HG02938 (cell line): ENCODE data around the gene DECR2.
"Not testable (repeated sequence)": the region's sequence is repeated elsewhere in the genome, so short reads cannot be mapped to it uniquely, and the experiment has no call there.

Experiments used
- ATAC-seq: cut with Tn5 transposase; IDR thresholded peaks from one replicate; pipeline ENCODE4 v1.9.1; 2021; ENCODE audit warnings: mild to moderate bottlenecking, moderate library complexity; ENCODE audit not compliant: unreplicated experiment

The DECR2 gene

DNA sequence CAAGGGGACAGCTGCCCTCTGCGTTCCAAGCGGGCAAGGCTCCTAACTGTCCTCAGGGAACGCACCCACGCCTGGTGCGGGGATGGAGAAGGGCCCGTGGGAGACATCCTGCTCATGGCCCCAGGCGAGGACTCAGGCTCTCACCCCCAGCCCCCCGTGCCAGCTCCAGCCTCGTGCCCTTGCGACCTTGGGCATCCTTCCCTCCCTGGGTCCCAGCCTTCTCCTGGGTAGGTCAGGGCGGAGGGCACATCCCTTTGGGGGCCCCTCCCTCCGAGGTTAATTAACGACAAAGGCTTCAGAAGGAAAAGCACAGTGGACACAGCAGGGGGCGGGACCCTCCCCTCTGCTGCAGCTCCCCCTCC lies 22.9 kb upstream of the DECR2 start:
- ATAC-seq: no peak

DNA sequence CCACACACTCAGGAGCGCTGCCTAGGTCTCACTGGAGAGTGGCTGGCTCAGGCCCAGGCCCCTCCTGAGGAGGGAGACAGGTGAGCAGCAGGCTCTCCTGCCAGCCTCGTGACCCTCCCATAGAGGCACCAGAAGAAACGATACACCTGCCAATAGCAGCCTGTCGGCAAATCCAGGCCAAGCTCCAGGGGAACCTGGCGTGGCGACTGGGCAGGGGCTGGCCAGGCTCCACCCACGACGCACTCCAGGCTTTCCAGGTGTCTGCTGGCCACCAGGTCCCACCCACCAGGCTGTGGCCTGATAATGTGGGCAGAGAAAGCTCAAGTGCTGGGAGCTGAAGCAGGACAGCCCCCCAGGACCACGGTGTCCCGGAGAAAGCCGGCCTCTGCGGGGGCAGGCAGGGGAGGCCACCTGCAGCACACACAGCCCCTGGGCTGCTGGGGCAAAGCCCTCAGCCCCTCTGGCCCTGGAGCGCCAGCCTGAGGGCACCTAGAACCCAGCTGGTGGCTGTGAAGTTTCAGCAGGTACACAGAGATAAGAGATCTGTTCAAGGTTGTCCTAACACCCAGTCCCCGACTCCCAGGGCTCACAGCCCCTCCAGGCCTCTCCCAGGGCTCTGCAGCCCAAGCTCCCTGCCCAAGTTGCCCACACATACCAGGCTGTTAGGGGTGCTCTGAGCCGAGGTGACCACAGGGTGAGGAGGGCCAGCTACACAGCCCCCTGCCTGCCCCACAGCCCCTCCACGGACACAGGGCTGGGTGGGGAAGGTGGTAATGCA lies 22.3 kb upstream of the DECR2 start:
- no peak for ATAC-seq

DNA sequence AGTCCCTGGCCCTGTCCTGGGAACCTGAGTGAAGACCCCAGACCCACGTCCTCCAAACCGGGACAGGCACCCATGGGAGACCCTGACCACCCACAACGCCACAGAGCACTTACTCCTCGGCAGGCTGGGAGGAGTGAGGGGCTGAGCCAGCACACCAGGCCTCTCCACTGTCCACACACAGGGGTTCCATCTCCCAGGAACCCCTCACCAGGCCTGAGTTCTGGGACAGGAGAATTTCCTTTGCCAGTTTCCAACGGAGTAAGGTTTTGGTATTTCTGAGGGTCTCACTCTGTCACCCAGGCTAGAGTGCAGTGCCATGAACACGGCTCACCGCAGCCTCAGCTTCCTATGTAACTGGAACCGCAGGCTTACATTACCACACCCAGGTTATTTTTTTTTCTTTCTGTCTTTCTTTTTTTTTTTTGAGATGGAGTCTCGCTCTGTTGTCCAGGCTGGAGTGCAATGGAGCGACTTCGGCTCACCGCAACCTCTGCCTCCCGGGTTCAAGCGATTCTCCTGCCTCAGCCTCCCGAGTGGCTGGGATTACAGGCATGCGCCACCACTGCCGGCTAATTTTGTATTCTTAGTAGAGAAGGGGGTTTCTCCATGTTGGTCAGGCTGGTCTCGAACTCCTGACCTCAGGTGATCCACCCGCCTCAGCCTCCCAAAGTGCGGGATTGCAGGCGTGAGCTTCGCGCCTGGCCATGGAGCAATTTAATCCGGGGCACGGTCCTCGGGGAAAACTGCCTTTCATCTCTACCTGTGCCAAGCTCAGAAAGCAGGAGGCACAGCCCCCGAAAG lies 21.5 kb upstream of the DECR2 start:
- no peak for ATAC-seq

DNA sequence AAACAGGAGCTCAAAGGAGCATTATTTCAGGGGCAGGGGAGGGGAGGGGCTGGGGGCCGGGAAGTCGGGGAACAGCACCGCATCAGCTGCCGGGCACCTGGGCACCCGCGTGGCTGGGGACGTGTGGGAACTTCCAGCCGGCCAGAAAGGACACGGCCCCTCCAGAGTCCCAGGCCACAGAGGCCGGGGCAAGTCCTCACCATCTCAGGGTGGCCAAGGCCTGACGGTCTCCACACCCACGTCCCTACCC lies 21.0 kb upstream of the DECR2 start:
- ATAC-seq: no peak

DNA sequence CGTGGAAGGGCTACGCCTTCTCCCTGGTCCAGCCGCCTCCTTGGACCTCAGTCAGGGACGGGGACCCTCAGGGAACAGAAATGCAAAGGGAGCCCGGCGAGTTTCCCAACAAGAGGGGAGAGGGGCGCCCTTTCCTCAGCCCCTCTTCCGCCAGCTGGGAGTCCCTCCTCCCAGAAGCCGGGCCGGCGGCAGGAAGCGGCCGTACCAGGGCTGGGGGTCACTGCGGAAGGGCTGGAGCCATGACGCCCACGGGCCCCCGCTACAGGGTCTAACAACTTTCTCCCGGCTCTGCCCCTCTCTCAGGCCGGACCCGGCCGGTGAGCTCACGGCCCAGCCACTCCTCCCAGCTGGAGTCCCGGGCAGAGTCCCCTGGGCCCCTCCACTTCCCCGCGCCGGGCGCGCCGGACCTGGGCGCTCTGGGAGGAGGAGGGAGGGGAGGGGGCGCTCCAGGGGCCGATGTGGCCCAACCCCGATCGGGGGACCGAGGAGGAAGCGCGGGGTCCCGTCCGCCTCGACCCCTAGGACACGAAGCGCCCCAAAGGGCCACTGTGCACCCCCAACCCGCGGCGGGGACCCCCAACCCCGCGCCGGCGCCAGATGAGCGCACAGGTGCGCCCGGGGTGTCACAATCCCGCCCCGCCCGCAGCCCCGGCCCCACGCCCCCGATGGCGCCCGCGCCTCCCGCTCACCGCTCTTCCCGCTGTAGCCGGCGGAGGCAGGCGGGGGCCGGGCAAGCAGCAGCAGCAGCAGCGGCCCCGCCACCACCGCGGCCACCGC lies 20.5 kb upstream of the DECR2 start:
- no peak for ATAC-seq

DNA sequence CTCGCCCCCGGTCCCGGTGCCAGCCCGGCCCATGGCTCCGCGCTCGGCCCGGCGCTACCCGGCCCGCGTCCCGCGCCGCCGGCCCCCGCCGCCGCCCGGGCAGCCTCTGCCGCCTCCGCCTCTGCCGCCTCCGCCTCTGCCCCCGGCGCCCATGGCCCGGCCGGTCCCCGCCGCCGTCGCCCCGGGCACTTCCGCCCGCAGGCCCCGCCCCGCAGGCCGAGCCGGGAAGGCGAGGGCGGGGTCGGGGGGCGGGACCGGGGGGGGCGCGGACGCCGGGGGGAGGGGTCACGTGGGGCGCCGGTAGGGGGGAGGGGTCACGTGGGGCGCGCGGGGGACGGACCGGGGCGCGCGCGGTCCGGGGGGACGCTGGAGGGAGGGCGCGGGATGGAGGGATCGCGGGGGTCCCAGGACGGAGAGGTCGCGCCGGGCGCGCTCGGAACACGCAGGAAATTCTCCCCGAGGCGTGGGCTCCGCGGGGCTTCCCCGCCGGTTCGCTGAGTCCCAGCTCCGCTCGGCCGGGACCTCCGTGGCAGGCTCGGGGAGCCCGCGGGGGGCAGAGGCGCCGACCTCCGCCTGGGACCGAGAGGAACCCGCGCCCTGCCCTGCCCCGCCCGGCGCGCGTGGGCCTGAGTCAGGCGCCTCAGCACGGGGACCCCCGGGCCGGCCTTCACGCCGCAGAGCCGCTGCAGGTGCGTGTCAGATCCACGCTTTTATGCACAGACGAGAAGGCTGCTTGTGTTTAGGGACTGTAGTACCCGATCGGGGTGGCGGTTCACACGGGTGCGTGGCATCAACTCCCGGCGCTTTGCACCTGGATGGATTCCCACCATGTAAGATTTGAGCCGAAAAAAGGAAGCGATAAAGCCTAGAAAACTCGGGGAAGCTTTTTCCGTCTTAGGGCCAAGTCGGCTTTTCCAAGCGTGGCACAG lies 19.6 kb upstream of the DECR2 start, which contains the start of gene PGAP6:
PGAP6 (minus strand) TSS at position 190 of the 929 bp plus-strand sequence; CDS start at position 33, 157 bp downstream.
- no peak for ATAC-seq

DNA sequence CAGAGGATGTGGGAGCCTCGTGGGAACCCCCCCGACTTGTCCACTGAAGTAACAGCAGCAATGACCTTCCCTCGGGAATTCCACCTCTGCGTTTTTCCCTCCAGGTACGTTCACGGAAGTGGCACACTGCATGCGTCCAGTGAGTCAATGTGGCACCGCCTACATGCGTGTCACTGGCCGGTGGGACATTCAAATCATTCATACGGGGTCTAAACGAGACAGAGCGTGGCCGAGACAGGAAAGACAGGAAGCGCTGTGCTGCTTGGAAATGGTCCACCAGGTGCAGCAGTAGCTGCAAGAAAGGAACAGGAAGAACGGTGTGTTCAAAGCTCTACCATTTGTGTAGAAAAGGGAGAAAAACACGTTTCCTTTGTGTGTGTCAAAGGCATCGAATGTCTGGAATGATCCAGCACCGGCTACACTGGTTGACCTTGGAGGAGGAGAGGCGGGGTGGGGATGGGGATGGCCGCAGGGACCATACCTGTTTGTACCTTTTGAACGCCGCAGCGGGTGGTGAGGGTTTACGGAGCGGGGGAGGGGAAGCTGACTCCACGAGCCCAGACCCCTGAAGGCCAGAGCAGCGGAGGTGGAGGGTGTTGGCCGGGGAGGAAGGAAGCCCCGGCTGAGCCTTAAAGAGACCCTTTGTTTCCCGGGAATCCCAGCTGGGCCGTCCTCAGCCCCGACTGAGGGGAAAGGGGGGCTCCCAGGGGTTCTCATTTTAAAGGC lies 18.2 kb upstream of the DECR2 start:
- no peak for ATAC-seq

DNA sequence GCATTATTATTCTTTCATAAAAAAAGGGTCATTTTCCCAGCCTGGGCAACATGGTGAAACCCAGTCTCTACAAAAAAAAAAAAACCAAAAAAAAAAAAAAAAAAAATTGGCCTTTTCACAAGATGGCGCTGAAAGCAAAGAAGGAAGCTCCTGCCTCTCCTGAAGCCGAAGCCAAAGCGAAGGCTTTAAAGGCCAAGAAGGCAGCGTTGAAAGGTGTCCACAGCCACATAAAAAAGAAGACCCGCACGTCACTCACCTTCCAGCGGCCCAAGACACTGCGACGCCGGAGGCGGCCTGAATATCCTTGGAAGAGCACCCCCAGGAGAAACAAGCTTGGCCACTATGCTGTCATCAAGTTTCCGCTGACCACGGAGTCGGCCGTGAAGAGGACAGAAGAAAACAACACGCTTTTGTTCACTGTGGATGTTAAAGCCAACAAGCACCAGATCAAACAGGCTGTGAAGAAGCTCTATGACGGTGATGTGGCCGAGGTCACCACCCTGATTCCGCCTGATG lies 15.0 kb upstream of the DECR2 start:
- ATAC-seq: no peak

DNA sequence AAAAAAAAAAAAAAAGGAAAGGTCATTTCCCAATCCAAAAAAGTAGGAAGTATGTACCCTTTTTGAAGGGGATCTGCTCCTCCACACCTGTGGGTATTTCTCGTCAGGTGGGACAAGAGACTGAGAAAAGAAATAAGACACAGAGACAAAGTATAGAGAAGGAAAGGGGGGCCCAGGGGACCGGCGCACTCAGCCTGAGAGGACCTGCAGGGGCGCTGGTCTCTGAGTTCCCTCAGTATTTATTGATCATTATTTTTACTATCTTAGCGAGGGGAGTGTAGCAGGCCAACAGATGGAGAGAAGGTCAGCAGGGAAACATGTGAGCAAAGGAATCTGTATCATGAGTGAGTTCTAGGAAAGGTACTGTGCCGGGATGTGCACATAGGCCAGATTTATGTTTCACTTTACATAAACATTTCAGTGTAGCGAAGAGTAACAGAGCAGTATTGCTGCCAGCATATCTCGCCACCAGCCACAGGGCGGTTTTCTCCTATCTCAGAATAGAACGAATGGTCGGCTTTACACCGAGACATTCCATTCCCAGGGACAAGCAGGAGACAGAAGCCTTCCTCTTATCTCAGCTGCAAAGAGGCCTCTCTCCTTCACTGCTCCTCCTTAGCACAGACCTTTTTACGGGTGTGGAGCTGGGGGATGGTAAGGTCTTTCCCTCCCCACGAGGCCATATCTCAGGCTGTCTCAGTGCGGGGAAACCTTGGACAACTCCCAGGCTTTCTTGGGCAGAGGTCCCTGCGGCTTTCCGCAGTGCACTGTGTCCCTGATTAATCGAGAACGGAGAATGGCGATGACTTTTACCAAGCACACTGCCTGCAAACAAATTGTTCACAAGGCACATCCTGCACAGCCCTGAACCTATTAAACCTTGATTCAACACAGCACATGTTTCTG lies 13.7 kb upstream of the DECR2 start:
- not testable (repeated sequence) for ATAC-seq

DNA sequence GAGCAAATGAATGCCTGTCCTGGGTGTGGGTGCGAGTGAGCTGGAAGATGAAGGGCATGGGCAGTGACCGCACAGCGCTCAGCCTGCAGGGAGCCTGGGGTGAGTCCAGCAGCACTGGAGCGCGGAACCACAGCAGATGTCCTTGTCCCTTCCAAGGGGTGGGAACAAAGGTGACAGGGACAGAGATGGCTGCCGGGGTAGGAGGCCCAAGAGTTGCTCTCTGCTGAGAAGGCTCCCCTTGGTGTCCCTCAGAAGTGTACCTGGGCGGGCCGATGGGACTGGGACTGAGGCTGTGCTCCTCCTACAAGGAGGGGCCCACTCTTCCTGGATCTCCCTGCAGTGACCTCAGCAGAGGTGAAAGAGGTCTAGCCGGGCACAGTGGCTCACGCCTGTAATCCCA lies 12.3 kb upstream of the DECR2 start:
- ATAC-seq: no peak

DNA sequence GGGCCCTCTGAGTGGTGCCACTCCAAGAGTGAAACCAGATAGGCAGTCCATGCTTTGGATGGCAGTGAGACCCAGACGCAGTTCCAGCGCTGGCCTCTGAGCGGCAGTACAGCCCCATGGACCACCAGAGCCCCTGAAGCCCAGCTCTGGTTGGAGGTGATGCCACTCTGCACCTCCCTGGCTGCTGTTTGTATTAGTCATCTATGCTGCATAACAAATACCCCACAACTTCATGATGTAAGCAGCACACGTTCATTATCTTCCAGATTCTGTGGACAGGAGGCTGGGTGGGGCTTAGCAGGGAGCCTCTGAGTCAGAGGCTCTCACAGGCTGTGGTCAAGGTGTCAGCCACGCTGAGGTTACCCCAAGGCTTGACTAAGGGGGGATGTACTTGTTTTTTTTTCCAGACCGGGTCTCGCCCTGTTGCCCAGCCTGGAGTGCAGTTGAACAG lies 9.8 kb upstream of the DECR2 start:
- ATAC-seq: no peak

DNA sequence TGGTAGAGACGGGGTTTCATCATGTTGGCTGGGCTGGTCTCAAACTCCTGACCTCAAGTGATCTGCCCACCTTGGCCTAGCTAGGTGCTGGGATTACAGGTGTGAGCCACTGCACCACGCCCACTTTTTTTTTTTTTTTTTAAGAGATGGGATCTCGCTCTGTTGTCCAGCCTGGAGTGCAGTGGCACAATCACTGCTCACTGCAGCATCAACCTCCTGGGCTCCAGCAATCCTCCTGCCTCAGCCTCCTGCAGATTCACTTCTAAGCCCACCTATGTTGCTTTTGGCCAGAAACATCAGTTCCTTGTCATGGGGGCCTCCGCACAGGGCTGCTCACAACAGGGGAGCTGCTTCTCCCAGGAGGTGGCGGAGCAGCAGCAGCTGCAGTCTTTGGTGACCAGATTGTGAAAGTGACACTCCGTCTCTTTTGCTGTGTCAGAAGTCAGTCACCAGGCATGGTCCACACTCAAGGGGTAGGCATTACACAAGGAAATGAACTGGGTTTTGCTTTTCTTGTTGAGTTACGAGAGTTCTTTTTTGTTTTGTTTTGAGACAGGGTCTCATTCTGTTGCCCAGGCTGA lies 9.1 kb upstream of the DECR2 start:
- no peak for ATAC-seq

DNA sequence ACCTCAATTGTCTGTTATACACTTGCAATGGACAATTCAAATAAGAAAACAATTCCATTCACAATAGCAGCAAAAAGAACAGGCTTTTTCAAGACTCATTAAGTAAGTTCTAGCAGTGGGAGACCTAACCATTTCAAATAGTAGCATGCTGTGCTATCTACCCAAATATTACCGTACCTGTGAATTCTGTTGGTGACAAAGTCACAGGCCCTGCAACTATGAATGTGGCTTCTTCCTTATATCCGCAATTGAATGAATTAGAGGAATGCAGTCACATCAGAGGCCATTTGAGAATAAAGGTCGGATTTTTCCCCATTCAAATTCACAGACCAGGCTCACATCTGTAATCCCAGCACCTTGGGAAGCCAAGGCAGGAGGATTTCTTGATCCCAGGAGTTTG lies 5.5 kb upstream of the DECR2 start:
- ATAC-seq: no peak

DNA sequence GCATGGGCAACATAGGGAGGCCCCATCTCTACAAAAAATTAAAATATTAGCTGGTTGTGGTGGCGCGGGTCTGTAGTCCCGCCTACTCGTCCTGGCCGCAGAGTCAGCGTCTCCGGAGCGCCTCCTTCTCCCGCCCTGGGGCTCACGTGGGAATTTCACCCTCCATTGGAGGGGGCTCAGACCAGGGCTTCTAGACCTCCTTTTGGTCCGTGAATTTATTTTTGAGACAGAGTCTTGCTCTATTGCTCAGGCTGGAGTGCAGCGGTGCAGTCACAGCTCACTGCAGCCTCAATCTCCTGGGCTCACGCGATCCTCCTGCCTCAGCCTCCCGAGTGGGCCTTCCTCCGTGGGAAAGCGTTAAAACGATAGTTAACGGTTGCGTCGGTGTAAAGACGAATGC lies 5.1 kb upstream of the DECR2 start:
- no peak for ATAC-seq

DNA sequence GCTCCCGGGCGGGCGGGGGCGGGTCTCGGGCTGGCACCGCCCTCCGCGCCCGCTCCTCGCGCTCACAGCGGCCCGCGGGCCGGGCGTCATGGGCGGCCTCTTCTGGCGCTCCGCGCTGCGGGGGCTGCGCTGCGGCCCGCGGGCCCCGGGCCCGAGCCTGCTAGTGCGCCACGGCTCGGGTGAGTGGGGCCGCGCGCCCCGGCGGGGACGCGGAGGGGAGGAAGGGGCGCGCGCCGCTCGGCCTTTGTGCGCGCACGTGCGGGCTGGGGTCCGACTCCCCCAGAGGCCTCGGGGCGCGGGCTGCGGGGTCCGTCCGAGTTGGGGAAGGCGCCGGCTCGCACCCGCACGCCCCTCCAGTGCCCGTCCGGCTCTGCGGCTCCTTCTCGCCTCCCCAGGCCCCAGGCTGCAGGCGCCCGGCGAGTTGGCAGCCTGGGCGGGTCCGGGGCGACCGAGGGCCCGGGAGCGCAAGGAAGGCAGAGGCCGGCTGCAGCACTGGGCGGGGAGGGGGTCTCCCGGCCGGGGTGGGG lies 4.5 kb upstream of the DECR2 start, which contains the start of gene NME4:
NME4 (plus strand) TSS at position 65 of the 527 bp plus-strand sequence; CDS start at position 89, 24 bp downstream.
- no peak for ATAC-seq

DNA sequence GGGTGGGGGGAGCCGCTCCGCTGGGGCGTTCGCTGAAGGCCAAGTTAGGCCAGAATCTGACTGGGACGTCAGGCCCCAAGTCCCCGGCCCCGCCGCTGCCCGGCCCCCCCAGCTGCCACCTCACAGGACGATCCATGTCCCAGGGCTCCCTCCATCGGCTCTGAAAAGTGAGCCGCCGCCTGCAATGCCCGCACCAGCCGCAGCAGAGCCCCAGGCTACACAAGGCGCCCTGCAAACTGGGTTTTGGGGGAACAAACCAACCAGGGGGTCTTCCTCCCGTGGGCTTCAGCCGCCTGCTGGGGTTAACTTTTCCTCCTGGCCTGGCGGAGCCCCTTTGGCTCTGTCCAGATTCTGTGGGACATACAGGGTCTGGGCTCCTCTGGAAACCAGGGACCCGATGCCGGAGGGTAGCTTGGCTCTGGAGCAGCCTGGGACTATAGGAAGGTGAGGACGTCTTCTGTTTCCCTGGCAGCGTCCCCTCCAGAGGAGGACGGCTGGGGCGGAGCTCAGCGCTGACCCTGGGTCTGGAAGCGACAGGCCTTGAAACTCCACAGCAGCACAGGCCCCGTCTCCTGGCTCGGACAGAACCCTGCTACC lies 3.9 kb upstream of the DECR2 start:
- no peak for ATAC-seq

DNA sequence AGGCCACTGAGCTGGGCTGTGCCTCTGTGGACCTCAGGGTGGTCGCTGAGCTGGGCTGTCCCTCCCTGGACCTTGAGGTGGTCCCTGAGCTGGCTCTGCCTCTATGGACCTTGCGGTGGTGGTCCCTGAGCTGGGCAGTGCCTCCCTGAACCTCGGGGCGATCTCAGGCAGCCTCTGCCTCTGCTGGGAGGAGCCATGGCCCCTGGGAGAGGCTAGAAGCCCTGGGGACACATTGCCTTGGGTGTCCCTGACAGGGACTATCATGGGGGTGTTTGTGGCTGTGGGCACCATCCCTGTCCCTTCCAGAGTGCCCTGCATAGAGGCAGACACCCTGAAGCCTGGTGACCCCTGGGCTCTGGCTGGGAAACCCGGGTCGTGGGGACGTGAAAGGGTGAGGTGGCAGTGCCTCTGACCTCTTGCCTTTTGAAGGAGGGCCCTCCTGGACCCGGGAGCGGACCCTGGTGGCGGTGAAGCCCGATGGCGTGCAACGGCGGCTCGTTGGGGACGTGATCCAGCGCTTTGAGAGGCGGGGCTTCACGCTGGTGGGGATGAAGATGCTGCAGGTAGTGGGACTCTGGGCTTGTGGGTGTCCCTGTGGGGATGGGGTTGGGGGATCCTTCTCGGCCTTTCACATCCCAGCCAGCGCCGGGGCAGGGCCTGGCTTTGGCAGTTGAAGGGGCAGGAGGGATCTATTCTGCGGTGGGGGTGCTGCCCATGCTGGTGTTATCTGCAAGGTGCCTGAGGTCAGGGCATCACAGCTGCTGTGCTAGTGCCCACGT lies 2.9 kb upstream of the DECR2 start:
- ATAC-seq: no peak
